Hepatocyte (in vitro differentiated cells): ENCODE data around the gene USE1. TPM values are rescaled to one million over a fixed set of nuclear protein-coding genes. Genes with fewer than 3 reads are reported as not detected.

Source experiments
- DNase-seq: peaks from one replicate; pipeline ENCODE4 v3.0.0-alpha.2; 2016; ENCODE audit warnings: low spot score
- H2AFZ ChIP-seq: fragments of 200-600 bp; sonication (generic); 2 replicates; pipeline ENCODE4 v1.6.0; 2016; ENCODE audit warnings: antibody characterized with exemption, mild to moderate bottlenecking
- H3K27ac ChIP-seq: fragments of 200-600 bp; sonication (generic); 2 replicates; pipeline ENCODE4 v1.5.1; 2016; ENCODE audit warnings: mild to moderate bottlenecking
- H3K27me3 ChIP-seq: fragments of 200-600 bp; sonication (generic); 2 replicates; pipeline ENCODE4 v1.6.1; 2016
- H3K36me3 ChIP-seq: fragments of 200-600 bp; sonication (generic); replicated peaks from 2 replicates; pipeline ENCODE4 v1.5.1; 2016; ENCODE audit warnings: low read depth; ENCODE audit not compliant: insufficient read depth
- H3K4me1 ChIP-seq: fragments of 200-600 bp; sonication (generic); 2 replicates; pipeline ENCODE4 v1.5.1; 2016; ENCODE audit warnings: mild to moderate bottlenecking, moderate library complexity; ENCODE audit not compliant: insufficient read depth
- H3K4me2 ChIP-seq: fragments of 200-600 bp; sonication (generic); 2 replicates; pipeline ENCODE4 v1.6.0; 2016
- H3K4me3 ChIP-seq: fragments of 200-600 bp; sonication (generic); 2 replicates; pipeline ENCODE4 v1.5.1; 2016; ENCODE audit warnings: mild to moderate bottlenecking
- H3K79me2 ChIP-seq: fragments of 200-600 bp; sonication (generic); 2 replicates; pipeline ENCODE4 v1.6.0; 2017; ENCODE audit warnings: mild to moderate bottlenecking
- H3K9me2 ChIP-seq: fragments of 200-600 bp; sonication (generic); replicated peaks from 2 replicates; pipeline ENCODE4 v1.6.0; 2017; ENCODE audit warnings: mild to moderate bottlenecking; ENCODE audit not compliant: insufficient read depth
- H3K9me3 ChIP-seq: fragments of 200-600 bp; sonication (generic); 2 replicates; pipeline ENCODE4 v1.5.1; 2016; ENCODE audit warnings: low read depth, mild to moderate bottlenecking
- H4K20me1 ChIP-seq: fragments of 200-600 bp; sonication (generic); 2 replicates; pipeline ENCODE4 v1.6.0; 2016; ENCODE audit warnings: mild to moderate bottlenecking; ENCODE audit not compliant: insufficient read depth, poor library complexity, severe bottlenecking
- EZH2 ChIP-seq: fragments of 200-600 bp; sonication (generic); IDR thresholded peaks from 2 replicates; pipeline ENCODE4 v1.6.1; 2016; ENCODE audit warnings: antibody characterized with exemption, mild to moderate bottlenecking, borderline replicate concordance
- EZH2phosphoT487 ChIP-seq: fragments of 200-600 bp; sonication (generic); IDR thresholded peaks from one replicate; pipeline ENCODE4 v1.6.1; 2018; ENCODE audit warnings: antibody characterized with exemption, mild to moderate bottlenecking, low read depth, moderate library complexity; ENCODE audit not compliant: unreplicated experiment, severe bottlenecking
- WGBS: methylation state at CpG from one replicate; pipeline ENCODE4 v1.1.6; 2016; ENCODE audit warnings: low lambda C conversion rate; ENCODE audit errors: missing lambda C conversion rate; 5-methylcytosine and 5-hydroxymethylcytosine counted together
- polyA plus RNA-seq: library from polyadenylated mRNA; unstranded; fragments of >200 nt; fragmentation: Nextera tagmentation; extraction: Ambion mirVana; gene quantifications from 2 replicates; pipeline ENCODE4 v1.2.1, GENCODE V29; 2016
- total RNA-seq: library from RNA; depleted of rRNA; stranded (reverse); fragments of >200 nt; gene quantifications from 2 replicates; pipeline ENCODE4 v1.2.3, GENCODE V29; 2014
- TF ChIP-seq, protein P1 (sequence below): fragments of 200-600 bp; sonication (generic); IDR thresholded peaks from 2 replicates; pipeline ENCODE4 v1.5.1; 2016; ENCODE audit warnings: antibody characterized with exemption, mild to moderate bottlenecking; ENCODE audit not compliant: poor library complexity

The USE1 gene
- total and polyA plus RNA-seq, 2 experiments from 2014 or later: 26.9 to 46.7 TPM

DNA sequence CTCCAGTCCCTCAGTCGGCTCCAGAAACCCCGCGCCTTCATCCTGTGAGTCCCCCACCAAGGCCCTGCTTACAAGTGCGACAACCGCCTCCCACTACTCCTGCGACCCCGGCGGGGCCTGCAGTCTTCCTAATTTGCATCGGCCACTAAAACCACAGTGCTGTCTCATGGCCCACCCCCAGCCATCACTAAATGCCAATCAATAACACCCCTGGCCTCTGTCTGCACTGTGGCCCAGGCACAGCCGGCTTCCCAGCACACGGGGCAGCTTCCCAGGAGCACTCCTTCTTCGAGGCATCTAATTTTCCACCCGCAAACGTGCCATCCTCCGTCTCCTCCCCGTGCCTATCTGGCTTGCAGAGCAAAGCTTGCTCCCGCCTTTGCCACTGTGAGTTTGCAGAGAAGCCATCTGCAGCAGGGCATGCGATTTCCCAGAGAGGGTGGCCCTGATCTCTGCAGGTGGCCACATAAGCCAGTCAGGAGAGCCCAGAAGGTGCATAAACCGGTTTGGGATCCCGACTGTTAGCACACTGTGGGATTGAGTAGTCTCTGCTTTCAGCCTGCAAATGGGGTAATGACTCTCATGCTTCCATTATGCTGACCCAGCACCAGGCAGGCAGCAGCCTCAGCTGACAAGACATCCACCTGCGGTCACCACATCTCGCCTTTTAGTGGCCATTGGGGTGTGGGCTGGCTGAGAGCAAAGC, 34.0 kb upstream of the USE1 start:
- Histone ChIP-seq H3K27ac (no peak overlapping the region), H3K4me1 (no peaks in the 10 kb centered on the region), H3K9me2 (no peaks in the 10 kb centered on the region), H3K4me2 (no peak overlapping the region), H3K36me3 (no peaks in the 10 kb centered on the region), H3K27me3 (no peaks in the 10 kb centered on the region), H2AFZ (no peak overlapping the region), H3K4me3 (no peak overlapping the region), H3K9me3 (no peaks in the 10 kb centered on the region), H4K20me1 (no peaks in the 10 kb centered on the region), H3K79me2 (no peaks in the 10 kb centered on the region)
- DNase-seq: no peak
- TF ChIP-seq EZH2: no peak
- TF ChIP-seq EZH2phosphoT487: no peak
- WGBS: 79% methylated on average over 22 of the region's 22 CpGs

DNA sequence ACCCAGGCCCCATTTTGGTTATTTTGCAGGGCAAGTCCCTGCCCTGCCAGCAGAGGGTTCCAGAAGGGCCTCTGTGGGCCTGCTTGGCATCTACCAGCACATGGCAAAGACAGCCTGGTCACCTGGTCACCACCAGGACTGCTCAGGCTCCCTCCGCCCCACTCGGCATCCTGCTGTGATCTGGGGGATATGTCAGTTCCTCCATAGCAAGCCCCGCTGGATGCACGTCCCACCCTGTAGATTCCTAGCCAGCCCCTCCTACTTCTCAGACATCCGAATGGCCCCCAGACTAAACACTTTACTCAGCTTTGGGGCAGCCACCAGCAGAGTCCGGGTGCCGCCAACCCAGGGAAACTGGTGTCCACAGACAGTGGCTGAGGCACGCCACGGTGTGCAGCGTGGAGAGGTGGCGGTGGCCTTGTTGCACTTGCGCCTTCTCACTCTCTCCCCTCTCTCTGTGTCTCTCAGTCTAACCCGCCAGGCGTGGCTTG, 31.8 kb upstream of the USE1 start:
- DNase-seq: no peak
- Histone ChIP-seq H3K4me3 (no peak overlapping the region), H3K36me3 (no peaks in the 10 kb centered on the region), H3K9me2 (no peaks in the 10 kb centered on the region), H3K9me3 (no peaks in the 10 kb centered on the region), H3K4me2 (no peak overlapping the region), H3K27ac (no peak overlapping the region), H3K79me2 (no peaks in the 10 kb centered on the region), H4K20me1 (no peaks in the 10 kb centered on the region), H2AFZ (no peak overlapping the region), H3K4me1 (no peaks in the 10 kb centered on the region), H3K27me3 (no peaks in the 10 kb centered on the region)
- 96% methylated on average over 14 of the region's 14 CpGs for WGBS
- no peak for TF ChIP-seq EZH2
- no peak for TF ChIP-seq EZH2phosphoT487
- TF ChIP-seq, protein P1, sequence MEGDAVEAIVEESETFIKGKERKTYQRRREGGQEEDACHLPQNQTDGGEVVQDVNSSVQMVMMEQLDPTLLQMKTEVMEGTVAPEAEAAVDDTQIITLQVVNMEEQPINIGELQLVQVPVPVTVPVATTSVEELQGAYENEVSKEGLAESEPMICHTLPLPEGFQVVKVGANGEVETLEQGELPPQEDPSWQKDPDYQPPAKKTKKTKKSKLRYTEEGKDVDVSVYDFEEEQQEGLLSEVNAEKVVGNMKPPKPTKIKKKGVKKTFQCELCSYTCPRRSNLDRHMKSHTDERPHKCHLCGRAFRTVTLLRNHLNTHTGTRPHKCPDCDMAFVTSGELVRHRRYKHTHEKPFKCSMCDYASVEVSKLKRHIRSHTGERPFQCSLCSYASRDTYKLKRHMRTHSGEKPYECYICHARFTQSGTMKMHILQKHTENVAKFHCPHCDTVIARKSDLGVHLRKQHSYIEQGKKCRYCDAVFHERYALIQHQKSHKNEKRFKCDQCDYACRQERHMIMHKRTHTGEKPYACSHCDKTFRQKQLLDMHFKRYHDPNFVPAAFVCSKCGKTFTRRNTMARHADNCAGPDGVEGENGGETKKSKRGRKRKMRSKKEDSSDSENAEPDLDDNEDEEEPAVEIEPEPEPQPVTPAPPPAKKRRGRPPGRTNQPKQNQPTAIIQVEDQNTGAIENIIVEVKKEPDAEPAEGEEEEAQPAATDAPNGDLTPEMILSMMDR: no peak

DNA sequence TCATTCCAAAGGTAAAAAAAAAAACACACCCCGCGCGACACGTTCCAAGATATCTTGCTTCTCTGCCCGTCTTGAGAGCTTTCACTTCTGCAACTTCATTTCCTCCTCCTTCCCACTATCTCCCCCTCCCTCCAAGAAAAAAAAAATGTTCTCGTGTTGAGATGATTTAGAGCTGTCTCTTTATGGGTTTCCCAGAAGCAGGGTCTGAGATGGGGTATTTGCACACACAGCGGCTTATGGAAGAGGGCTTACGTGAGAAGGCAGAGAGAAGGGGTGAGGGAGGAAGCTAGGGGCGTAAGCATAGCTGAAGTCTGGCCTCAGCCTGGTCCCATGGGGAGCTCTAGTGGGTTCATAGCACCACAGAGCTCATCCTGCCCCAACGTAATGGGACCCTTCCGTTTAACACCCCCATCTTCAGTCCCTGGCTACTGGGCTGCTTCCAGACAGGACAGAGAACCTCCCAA, 31.3 kb upstream of the USE1 start:
- H3K27me3 ChIP-seq: no peaks in the 10 kb centered on the region
- 92% methylated on average over 11 of the region's 11 CpGs for WGBS
- H4K20me1 ChIP-seq: no peaks in the 10 kb centered on the region
- no peak overlapping the region for H3K27ac ChIP-seq
- no peaks in the 10 kb centered on the region for H3K9me3 ChIP-seq
- DNase-seq: no peak
- TF ChIP-seq EZH2phosphoT487 (no peak), EZH2 (no peak)
- TF ChIP-seq, protein P1: no peak
- no peak overlapping the region for H3K4me3 ChIP-seq
- H3K9me2 ChIP-seq: no peaks in the 10 kb centered on the region
- H3K4me2 ChIP-seq: no peak overlapping the region
- H3K79me2 ChIP-seq: no peaks in the 10 kb centered on the region
- no peaks in the 10 kb centered on the region for H3K4me1 ChIP-seq
- H2AFZ ChIP-seq: no peak overlapping the region
- H3K36me3 ChIP-seq: no peaks in the 10 kb centered on the region

DNA sequence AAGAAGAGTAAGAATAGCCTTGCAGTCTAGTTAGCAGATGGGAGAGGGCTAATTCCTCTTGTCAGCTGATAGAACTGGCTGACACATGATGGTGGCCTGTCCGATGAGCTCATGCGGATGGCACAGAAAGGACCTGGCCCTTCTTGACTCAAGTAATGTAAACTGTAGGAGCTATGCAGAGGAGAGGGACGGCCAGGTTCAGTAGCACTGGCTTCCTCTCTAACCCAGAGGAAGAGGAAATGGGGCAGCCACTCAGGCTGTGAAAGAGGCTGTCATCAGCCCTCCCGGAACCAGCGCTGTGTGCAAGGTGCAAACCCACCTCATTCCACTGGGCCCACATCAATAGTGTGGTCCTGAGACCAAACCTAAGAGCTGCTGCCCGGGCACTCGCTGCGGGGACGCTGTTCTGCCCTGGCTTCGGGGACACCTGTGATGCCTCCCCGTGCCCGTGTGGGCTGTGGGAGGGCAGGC, 30.8 kb upstream of the USE1 start:
- Histone ChIP-seq H3K4me2 (no peak overlapping the region), H2AFZ (no peak overlapping the region), H4K20me1 (no peaks in the 10 kb centered on the region), H3K36me3 (no peaks in the 10 kb centered on the region), H3K27ac (no peak overlapping the region), H3K4me1 (no peaks in the 10 kb centered on the region), H3K79me2 (no peaks in the 10 kb centered on the region), H3K4me3 (no peak overlapping the region), H3K9me2 (no peaks in the 10 kb centered on the region), H3K27me3 (no peaks in the 10 kb centered on the region), H3K9me3 (no peaks in the 10 kb centered on the region)
- 92% methylated on average over 12 of the region's 12 CpGs for WGBS
- no peak for DNase-seq
- no peak for TF ChIP-seq EZH2
- TF ChIP-seq EZH2phosphoT487: no peak
- TF ChIP-seq, protein P1: no peak
